ENCODE results near the gene SLC9A7. TPM values are rescaled to one million over a fixed set of nuclear protein-coding genes. Genes with fewer than 3 reads are reported as not detected.
A peak's percentile ranks its signal among the peaks of the same experiment; 100 is the strongest.

The SLC9A7 gene
- total RNA-seq, 1 experiment from 2014 or later: 20.9 TPM

- peak overlapping the region; percentile 47 for H3K4me2 ChIP-seq
- no peaks in the 10 kb centered on the region for H3K79me2 ChIP-seq (ENCODE audit: low read depth)
- CTCF ChIA-PET: interaction anchor here (0.5 kb wide), 1 partner anchor 215 kb away, joined by 7 read pairs; no protein-coding TSS in a partner anchor
- peaks cover 15% of the 10 kb centered on the region for H3K4me1 ChIP-seq (replicated peaks; ENCODE audit: insufficient read depth)
- no peak for DNase-seq
- intact Hi-C loops (cut with micrococcal nuclease; ENCODE audit: unreplicated experiment): no loop called here
- H3K27me3 ChIP-seq (ENCODE audit: insufficient read depth, low read depth): no peaks in the 10 kb centered on the region
- TF ChIP-seq EZH2 (IDR thresholded peaks at IDR 0.05; ENCODE audit: low read depth) (no peak), CTCF (conservative IDR thresholded peaks at IDR 0.05) (no peak)
- H2AFZ ChIP-seq: no peak overlapping the region
- no peaks in the 10 kb centered on the region for H3K9me3 ChIP-seq (ENCODE audit: insufficient read depth, low read depth)
- no peaks in the 10 kb centered on the region for H3F3A ChIP-seq (ENCODE audit: insufficient read depth, low read depth)
- peak overlapping the region; percentile 80 for H3K27ac ChIP-seq
- POLR2A ChIA-PET (ENCODE audit: unreplicated experiment): interaction anchor here (0.6 to 1.0 kb wide), 2 partner anchors 22 to 759 kb away, joined by 4 to 5 read pairs; no protein-coding TSS in a partner anchor
- H3K36me3 ChIP-seq (ENCODE audit: low read depth): no peaks in the 10 kb centered on the region
- no peaks in the 10 kb centered on the region for H3K9me2 ChIP-seq (ENCODE audit: insufficient read depth)
- no TSS peak for BruUV-seq (replicated peaks)
- H4K20me1 ChIP-seq (ENCODE audit: insufficient read depth): no peaks in the 10 kb centered on the region
- H3K4me3 ChIP-seq: no peak overlapping the region
Observed at GRCh38 chrX:46770000-46770816, 11.3 kb upstream of the SLC9A7 start.

GRCh38 chrX:46762963-46763362, 4.0 kb upstream of the SLC9A7 start:
- CTCF ChIA-PET: no interaction called here
- Histone ChIP-seq H2AFZ (no peak overlapping the region), H3K36me3 (ENCODE audit: low read depth) (no peaks in the 10 kb centered on the region), H3K9me2 (ENCODE audit: insufficient read depth) (no peaks in the 10 kb centered on the region), H3K27me3 (ENCODE audit: insufficient read depth, low read depth) (no peaks in the 10 kb centered on the region), H3K79me2 (ENCODE audit: low read depth) (peaks cover 7% of the 10 kb centered on the region), H3K27ac (no peak overlapping the region), H3K4me2 (no peak overlapping the region), H3K9me3 (ENCODE audit: insufficient read depth, low read depth) (no peaks in the 10 kb centered on the region), H3F3A (ENCODE audit: insufficient read depth, low read depth) (no peaks in the 10 kb centered on the region), H3K4me1 (replicated peaks; ENCODE audit: insufficient read depth) (peaks cover 11% of the 10 kb centered on the region), H4K20me1 (ENCODE audit: insufficient read depth) (no peaks in the 10 kb centered on the region), H3K4me3 (no peak overlapping the region)
- BruUV-seq (replicated peaks): no TSS peak
- DNase-seq: no peak
- TF ChIP-seq EZH2 (IDR thresholded peaks at IDR 0.05; ENCODE audit: low read depth): no peak
- intact Hi-C loops (cut with micrococcal nuclease; ENCODE audit: unreplicated experiment): no loop called here
- POLR2A ChIA-PET (ENCODE audit: unreplicated experiment): no interaction called here

- no peaks in the 10 kb centered on the region for H4K20me1 ChIP-seq (ENCODE audit: insufficient read depth)
- no peaks in the 10 kb centered on the region for H3K36me3 ChIP-seq (ENCODE audit: low read depth)
- CTCF ChIA-PET: interaction anchor here (1.0 kb wide), 1 partner anchor 37 kb away, joined by 4 read pairs; no protein-coding TSS in a partner anchor
- peaks cover 39% of the 10 kb centered on the region for H3K79me2 ChIP-seq (ENCODE audit: low read depth)
- peak in 1 of 2 experiments; percentile 64 for DNase-seq
- POLR2A ChIA-PET (ENCODE audit: unreplicated experiment): interaction anchor here (0.7 kb wide), 1 partner anchor 51 kb away, joined by 3 read pairs; no protein-coding TSS in a partner anchor
- no peaks in the 10 kb centered on the region for H3K9me3 ChIP-seq (ENCODE audit: insufficient read depth, low read depth)
- no peaks in the 10 kb centered on the region for H3K9me2 ChIP-seq (ENCODE audit: insufficient read depth)
- intact Hi-C loops (cut with micrococcal nuclease; ENCODE audit: unreplicated experiment): loop anchor here (1.0 to 10.0 kb wide), 4 partner anchors 33 to 273 kb away; partner anchors contain the start of gene RP2
- no peaks in the 10 kb centered on the region for H3K27me3 ChIP-seq (ENCODE audit: insufficient read depth, low read depth)
- H3K4me3 ChIP-seq: peak overlapping the region; percentile 56; the same call in 1 of the 2 replicates
- peaks cover 11% of the 10 kb centered on the region for H3K4me1 ChIP-seq (replicated peaks; ENCODE audit: insufficient read depth)
- TF ChIP-seq CTCF (conservative IDR thresholded peaks at IDR 0.05) (0 out of 2 replicates have a peak, but pooled peaks have one; percentile 10), EZH2 (IDR thresholded peaks at IDR 0.05; ENCODE audit: low read depth) (no peak)
- H3F3A ChIP-seq (ENCODE audit: insufficient read depth, low read depth): no peaks in the 10 kb centered on the region
- peak overlapping the region; percentile 67 for H3K4me2 ChIP-seq
- 0 out of 2 replicates have a peak overlapping the region, but pooled peaks have one; percentile 66 for H2AFZ ChIP-seq
- no TSS peak for BruUV-seq (replicated peaks)
- peak overlapping the region; percentile 66 for H3K27ac ChIP-seq
Observed at GRCh38 chrX:46759645-46759974, 692 bp upstream of the SLC9A7 start.
